GM19193 (cell line): ENCODE data around the gene HEG1.

Experiments
- POLR2A ChIP-seq: IDR thresholded peaks from 4 replicates; pipeline ENCODE4 v1.6.1; 2011; ENCODE audit not compliant: insufficient read depth, insufficient read length; ENCODE audit errors: extremely low read depth

HEG1 gene

DNA sequence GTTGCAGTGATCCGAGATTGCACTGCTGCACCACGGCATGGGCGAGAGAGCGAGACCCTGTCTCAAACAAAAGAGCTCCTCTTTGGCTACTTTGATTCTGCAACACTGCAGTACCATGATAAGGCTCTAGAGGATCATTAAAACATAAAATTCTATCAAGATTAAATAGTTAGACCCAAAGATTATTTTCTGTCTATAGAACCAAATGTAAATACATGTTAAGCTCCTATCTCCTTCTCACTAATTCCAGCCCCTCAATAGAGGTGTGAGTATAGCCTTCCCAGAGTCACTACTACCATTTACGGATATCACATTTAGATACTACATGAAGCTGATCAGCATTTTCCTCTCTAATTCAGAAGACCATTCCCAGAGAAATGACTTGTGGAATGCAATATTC, 116.9 kb downstream of the HEG1 start:
- TF ChIP-seq POLR2A = no peak

DNA sequence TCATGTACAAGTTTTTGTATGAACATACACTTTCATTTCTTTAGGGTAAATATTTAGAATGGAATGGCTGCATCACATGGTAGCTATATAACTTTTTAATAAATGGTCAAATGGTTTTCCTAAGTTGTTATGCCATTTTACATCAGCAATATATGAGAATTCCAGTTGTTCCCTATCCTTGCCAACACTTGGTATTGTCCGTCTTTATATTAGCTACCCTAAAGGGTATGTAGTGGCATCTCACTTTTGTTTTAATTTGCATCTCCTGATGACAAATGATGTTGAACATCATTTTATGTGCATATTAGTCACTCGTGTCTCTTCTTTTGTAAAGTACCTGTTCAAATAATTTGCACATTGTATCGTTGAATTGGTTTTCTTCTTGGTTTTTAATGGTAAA, 118.7 kb downstream of the HEG1 start:
- TF ChIP-seq POLR2A = no peak

DNA sequence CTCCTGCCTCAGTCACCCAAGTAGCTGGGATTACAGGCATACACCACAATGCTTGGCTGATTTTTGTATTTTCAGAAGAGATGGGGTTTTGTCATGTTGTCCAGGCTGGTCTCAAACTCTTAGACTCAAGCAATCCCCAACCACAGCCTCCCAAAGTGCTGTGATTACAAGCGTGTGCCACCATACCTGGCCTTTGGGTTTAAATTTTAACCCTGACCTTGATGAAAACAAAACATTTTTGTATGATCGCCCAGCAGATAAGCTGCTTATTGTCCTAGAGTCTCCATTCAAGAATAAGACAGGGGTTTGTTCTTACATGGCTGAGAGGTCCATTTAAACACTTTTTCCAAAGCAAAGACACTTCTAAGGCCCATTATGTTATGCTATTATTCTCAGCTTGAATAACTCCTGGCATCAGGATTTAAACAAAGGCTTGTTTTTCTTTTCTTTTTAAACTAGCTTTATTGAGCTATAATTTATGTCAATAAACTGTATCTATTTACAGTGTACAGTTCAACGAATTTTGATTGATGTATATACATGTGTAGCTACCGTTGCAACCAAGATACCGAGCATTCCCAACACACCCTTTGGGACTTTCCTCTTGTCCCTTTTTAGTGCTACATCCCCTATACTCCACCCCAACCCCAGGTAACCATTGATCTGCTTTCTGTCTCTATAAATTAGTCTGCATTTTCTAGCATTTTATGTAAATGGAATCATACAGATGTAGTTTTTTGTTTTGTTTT, 119.8 kb downstream of the HEG1 start:
- TF ChIP-seq POLR2A = no peak

DNA sequence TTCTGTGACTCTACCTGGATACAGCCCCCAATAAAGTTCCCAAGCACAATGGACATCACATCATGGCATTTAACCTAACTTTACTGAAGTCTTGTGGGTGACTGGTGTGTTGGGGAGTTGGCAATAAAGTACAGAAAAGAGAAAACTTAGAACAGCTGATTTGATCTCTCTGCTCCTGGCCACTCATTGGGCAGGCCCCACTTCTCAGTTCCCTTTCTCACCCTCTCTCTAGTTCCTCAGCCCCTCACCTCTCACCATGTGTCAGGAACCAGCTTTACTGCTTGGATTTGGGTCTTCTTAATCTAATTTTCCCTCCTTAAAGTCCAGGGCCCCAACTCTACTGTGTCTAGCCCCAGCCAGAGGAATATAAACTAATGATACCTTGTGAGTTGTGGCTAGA, 120.5 kb downstream of the HEG1 start:
- TF ChIP-seq POLR2A = no peak

DNA sequence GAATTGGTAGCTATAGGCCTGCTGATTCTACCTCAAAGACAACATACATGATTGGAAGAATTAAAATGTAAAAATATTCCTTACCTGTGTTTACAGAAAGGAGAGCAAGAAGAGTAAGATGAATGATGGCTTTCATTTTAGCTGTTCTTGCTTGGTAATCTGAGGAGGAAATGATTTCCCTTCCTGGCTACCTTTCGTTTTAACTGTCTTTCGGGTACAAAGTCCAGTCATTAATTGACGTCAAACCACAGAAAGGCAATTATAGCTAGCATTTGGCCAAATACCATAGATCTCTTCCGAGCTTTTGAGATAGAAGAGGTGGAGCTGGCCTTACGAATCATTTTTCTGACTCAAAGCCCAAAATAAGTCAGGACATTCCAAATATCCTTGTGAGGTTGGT, 121.2 kb downstream of the HEG1 start, which contains the start of gene MUC13:
Gene MUC13, minus strand, starts transcription at position 175 of the 400 bp plus-strand sequence. Its CDS starts 39 bp downstream, at position 136.
- no peak for TF ChIP-seq POLR2A

DNA sequence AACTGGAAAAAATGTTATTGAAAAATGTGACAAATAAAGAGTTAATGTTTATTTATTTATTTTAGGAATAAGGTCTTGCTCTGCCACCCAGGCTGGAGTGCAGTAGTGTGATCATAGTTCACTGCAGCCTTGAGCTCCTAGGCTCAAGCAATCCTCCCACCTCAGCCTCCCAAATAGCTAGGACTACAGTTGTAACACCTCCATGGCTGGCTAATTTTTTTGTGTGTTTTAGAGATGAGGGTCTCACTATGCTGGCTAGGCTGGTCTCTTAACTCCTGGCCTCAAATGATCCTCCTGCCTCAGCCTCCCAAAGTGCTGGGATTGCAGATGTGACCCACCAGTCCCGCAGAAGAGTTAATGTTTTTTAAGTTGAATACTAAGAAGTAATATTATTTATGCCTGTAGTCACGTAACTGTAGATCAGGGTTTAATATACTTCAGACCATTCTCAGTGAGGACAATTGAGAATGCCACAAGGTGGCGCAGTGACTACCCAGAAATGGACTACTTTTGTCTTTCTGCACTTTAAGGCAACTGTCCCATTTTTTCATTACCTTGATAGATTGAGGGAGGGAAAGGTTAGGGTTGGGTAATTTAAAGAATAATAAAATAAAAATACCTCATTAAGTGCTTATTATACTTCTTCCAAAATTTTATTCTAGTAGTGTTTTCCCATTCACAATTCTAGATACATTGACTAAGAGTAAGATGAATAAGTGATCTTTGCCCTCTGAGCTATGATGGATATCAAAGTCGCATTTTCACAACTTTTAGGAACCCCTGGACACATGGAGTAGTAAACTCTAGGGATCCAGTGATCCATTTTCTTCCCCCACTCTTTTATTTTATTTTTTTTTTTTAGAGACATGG, 127.2 kb downstream of the HEG1 start:
- TF ChIP-seq POLR2A = no peak

DNA sequence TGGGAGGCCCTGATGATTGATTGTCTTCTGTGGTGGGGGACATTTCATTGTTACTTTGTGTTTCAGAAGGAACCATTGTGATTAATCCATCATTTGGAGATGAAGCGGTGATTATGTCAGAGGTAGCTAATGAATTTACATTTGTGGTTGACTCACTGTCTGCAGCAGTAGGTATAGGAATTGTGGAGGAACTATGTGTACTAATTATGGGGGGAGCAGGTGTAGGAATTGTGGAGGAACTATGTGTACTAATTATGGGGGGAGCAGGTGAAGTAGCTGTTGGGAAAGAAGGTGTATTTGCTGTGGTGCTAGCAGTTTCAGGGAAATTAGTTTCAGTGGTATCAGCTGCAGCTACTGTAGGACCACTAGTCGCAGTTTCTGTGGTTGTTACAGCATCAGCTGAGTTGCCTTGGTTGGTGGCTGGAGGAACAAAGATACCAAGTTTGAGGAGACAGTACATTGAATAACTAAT, 128.2 kb downstream of the HEG1 start:
- TF ChIP-seq POLR2A = no peak

DNA sequence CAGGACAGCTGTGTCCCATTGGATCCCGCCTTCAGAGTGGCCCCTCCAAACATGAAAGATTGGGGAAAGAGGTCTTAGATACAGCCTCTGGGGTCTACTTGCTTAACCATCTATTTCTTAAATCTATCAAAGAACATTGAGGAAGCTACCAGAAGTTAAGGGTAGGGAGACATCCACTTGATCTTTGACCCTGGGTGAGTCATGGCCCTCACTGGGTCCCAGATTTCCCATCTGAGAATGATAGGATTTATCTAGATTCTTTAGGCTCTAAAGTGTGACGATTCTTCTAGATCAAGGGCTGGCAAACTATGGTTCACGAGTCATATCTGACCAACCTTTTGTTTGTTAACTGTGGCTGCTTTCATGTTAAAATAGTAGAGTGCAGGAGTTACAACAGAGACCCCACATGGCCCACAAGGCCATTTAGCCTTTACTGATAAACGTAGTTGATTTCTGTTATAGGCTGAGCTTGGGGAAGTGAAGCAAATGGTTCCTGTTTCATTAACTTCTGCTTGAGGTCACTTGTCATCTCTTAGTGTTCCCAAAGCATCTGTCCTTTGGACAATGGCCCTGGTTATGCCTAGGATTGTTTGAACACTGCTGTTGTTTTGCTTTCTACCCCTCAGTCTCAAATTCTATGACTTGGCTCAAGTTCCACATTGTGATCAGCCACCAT, 129.2 kb downstream of the HEG1 start:
- no peak for TF ChIP-seq POLR2A

DNA sequence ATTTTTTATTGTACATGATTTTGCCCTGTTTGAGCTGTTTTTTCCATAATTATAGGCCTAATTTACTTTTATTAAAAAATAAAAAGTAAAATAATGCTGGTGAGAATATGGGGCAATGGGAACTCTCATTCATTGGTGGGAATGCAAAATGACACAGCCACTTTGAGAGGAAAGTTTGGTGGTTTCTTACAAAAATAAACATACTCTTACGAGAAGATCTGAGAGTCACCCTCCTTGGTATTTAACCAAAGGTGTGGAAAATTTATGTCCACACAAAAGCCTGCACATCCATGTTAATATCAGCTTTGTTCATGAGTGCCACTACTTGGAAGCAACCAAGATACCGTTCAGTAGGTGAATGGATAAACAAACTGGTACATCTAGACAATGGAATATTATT, 131.1 kb downstream of the HEG1 start:
- TF ChIP-seq POLR2A = no peak

DNA sequence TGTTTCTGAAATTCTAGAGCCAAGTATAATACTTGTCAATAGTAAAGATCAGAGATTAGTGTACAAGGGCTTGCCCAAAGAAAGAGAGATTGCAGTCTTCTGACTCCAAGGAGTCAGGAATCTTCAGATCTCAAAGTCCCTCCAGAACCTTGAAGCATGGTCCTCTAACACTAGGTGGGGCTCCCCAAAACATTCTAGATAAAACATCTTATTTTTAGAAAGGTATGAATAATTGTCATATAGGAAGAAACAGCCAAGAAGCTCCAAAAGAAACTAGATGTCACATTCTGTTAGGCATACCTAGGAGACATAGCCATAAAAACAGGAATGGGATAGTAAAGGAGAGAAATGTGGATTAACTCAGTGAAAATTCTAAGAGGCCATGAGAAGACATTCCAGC, 132.0 kb downstream of the HEG1 start:
- no peak for TF ChIP-seq POLR2A

DNA sequence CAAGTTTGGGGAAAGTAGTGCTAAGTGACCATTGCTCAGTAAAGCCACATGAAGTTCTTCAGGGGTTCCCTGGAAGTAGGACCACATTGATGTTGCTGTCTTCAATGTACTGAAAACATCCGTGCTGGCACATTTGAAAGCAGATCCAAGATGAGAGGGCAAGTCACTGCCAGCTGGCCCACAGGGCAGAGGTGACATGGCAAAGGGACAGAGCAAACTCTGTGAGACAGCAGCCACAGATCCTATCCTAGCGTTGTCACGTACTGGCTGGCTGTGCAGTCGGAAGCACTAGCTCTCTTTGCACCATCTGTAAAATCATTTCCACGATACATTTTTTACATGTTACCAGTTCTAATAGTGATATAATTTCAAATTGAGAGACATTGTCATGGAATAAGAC, 135.1 kb downstream of the HEG1 start:
- no peak for TF ChIP-seq POLR2A

DNA sequence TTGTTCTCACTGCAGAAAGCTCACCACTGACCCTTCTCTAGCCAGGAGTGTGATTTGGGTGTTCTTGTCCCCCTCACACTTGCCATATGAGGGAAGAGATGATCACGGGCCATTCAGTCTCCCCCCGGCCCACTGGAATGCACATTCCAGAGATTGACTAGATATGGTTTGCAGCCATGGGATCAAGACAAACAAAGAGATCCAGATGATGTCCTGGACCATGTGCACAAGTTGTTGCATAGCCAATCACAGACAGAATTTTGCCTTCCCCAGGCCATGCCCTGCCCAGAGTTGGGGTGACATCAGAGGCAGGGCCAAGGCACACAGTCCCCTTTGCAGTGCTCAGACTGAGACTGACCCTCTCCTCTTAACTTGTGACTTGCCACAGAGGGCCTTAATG, 136.0 kb downstream of the HEG1 start:
- TF ChIP-seq POLR2A = no peak

DNA sequence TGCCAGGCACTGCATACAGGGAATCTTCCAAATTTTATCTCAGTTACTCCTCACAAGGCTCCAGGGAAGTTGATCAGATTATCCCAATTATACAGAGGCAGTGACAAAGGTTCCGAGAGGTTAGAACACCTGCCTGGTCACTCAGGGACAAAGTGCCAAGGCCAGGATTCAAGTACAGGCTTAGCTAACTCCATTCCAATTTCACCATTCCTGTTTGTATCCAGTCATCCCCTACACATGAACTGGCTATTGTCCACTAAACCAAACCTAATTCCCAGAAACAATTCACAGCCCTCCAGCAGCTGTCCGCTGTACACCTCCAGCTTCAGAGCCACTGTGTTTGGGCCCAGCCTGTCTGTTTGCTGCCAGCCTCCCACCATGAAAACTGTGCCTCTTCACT, 137.3 kb downstream of the HEG1 start:
- no peak for TF ChIP-seq POLR2A

DNA sequence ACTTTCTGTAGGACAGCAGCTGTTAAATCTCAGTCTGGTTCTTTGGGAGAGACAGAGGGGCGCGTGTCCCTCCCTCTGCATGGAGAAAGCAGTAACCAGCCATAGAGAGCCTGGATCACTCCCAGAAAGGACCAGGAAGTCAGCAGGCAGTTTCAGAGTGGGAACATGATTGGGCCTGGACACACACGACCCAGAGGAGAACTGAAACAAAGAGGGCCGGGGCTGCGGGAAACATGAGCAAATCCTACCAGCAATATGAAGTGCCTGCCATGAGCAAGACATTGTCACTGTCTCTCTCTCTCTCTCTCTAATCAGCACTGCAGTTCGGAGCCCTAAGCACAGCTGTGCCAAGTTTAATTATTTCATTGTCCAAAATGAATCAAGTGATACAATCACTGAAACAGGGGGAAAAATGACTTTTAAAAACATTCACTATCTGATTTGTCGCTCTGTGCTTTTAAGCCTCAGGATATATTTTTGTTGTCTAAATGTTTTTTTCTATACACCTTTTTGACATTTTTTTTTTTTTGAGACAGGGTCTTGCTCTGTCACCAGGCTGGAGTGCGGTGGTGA, 138.9 kb downstream of the HEG1 start:
- no peak for TF ChIP-seq POLR2A
